Activated naive CD4-positive, alpha-beta T cell treated with anti-CD3 and anti-CD28 coated beads for 36 hours (primary cell): ENCODE results near the gene CACNA2D3. TPM values are rescaled to one million over a fixed set of nuclear protein-coding genes. Genes with fewer than 3 reads are reported as not detected.

Experiments used
- CTCF ChIA-PET: fragments of 350-600 bp; sonication (Branson Sonifier 250); formaldehyde crosslinking; loops from one replicate; lab custom pipeline; 2021; ENCODE audit warnings: antibody characterized with exemption; lab: Charles Lee
- DNase-seq: peaks from one replicate; pipeline ENCODE4 v3.0.0-alpha.2; 2020
- H3K27ac Mint-ChIP-seq: one replicate; pipeline ENCODE4 v1.8.0; 2021; ENCODE audit warnings: mild to moderate bottlenecking, mixed read lengths
- H3K27me3 Mint-ChIP-seq: one replicate; pipeline ENCODE4 v1.8.0; 2021; ENCODE audit warnings: low read depth, mixed read lengths
- H3K36me3 Mint-ChIP-seq: one replicate; pipeline ENCODE4 v1.8.0; 2021; ENCODE audit warnings: low read depth, mixed read lengths
- H3K4me1 Mint-ChIP-seq: one replicate; pipeline ENCODE4 v1.8.0; 2021; ENCODE audit warnings: low read depth, mixed read lengths
- H3K4me3 Mint-ChIP-seq: one replicate; pipeline ENCODE4 v1.8.0; 2021; ENCODE audit warnings: mild to moderate bottlenecking, moderate library complexity, mixed read lengths
- H3K9me3 Mint-ChIP-seq: one replicate; pipeline ENCODE4 v1.8.0; 2021; ENCODE audit warnings: mixed read lengths
- intact Hi-C: fragments of 100-400 bp; cut with micrococcal nuclease; formaldehyde crosslinking; loops from one replicate; pipeline ENCODE4 v1.15.1; 2023
- total RNA-seq, 2 experiments: library from RNA; stranded (reverse); gene quantifications; one replicate each; pipeline ENCODE4 v1.2.3, GENCODE V29; 2021

CACNA2D3 gene
- total RNA-seq, 2 experiments from 2014 or later = not detected

DNA sequence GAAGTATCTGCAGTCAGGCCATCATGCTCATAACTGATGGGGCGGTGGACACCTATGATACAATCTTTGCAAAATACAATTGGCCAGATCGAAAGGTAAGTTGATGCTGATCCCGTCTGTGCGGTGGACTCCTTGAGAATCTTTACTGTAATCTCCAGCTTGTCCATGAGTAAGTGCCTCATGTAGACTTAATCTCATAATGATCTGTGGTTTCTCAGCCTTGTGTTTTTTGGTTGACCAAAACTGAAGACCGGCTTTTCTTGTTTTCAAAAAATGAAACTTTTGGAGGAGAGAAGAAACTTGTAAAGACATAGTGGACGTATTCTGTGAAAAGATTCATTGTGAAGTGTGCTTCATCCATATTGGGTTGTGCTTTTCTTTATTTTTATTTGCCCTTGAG is 519.8 kb downstream of the CACNA2D3 start:
- CTCF ChIA-PET = no interaction called here
- no peaks in the 10 kb centered on the region for H3K36me3 Mint-ChIP-seq
- intact Hi-C loops = no loop called here
- H3K27me3 Mint-ChIP-seq = peaks cover 38% of the 10 kb centered on the region
- H3K27ac Mint-ChIP-seq = no peak overlapping the region
- H3K4me3 Mint-ChIP-seq = no peak overlapping the region
- H3K9me3 Mint-ChIP-seq = peaks cover 4% of the 10 kb centered on the region
- H3K4me1 Mint-ChIP-seq = no peaks in the 10 kb centered on the region
- DNase-seq = no peak

DNA sequence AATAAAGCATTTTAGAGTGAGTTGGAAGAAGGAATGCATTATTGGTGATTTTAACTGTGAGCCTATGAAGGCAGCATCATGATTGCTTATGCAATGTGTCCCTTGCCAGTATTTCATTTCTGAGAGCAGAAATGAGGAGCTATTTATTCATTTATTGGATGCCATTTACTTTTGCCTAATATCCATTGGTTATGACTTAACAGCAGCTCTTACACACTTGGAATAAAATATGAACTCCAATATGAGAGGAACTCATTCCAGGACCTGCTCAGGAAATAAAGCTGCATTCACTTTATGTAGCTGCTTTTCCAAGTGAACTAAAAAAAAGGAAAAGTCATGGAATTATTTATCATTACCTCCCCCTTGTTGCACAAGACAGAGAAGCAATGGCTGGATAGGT is 525.4 kb downstream of the CACNA2D3 start:
- CTCF ChIA-PET = no interaction called here
- Mint-ChIP-seq H3K9me3 (peaks cover 7% of the 10 kb centered on the region), H3K4me3 (no peak overlapping the region), H3K36me3 (no peaks in the 10 kb centered on the region), H3K27ac (no peak overlapping the region), H3K27me3 (peaks cover 6% of the 10 kb centered on the region), H3K4me1 (no peaks in the 10 kb centered on the region)
- intact Hi-C loops = no loop called here
- DNase-seq = no peak

DNA sequence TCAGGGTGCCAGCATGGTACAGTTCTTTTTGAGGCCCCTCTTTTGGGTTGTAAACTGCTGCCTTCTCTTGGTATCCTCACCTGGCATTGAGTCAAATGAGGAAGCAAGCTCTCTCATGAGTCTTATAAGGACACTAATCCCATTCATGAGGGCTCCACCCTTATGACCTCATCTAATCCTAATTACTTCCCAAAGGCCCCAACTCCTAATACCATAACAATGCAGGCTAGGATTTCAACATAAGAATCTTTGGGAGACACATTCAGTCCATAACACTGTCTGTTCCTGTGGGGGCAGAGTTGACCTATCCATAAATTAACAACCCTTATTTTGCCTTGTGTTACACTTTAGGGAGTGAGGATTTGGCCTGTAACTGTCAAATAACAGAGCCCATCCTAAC is 527.2 kb downstream of the CACNA2D3 start:
- no peak overlapping the region for H3K27ac Mint-ChIP-seq
- peaks cover 7% of the 10 kb centered on the region for H3K9me3 Mint-ChIP-seq
- H3K36me3 Mint-ChIP-seq = no peaks in the 10 kb centered on the region
- CTCF ChIA-PET = no interaction called here
- peaks cover 6% of the 10 kb centered on the region for H3K27me3 Mint-ChIP-seq
- no peaks in the 10 kb centered on the region for H3K4me1 Mint-ChIP-seq
- intact Hi-C loops = no loop called here
- no peak overlapping the region for H3K4me3 Mint-ChIP-seq
- DNase-seq = no peak

DNA sequence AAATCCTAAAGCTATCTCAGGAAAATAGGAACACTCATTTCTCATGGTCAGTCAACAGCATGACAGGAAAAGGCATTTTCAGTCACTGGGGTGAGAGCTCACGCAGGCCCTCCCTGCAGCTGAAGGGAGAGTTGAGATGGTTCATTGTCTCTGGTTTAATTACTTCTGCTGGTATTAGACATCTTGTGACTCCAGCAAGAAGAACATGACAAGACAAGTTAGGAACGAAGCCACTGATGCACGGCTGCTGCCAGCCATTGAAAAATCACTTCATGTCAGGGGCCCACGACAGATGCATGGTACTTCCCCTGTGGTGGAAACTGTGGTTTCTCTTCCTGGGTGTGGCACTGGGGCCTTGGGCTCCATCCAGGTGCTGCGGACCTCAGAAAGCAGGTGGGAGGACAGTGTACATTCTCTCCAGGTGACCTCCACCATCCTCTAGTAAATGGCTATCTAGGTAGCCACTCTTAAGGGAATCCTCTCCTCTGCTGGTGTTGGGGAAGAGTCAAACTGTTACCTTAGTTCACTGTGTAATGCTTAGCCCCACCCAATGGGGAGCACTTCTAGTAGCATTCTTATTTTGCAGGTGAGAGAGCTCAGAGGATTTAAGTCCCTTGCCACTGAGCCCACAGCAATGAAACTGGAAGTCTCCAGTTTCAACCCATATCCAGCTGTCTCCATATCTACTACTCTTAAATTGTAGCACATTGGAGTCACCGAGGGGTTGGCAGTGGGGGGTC is 531.3 kb downstream of the CACNA2D3 start:
- H3K27ac Mint-ChIP-seq = no peak overlapping the region
- CTCF ChIA-PET = no interaction called here
- H3K9me3 Mint-ChIP-seq = peaks cover 3% of the 10 kb centered on the region
- intact Hi-C loops = no loop called here
- no peak for DNase-seq
- H3K4me1 Mint-ChIP-seq = no peaks in the 10 kb centered on the region
- no peaks in the 10 kb centered on the region for H3K36me3 Mint-ChIP-seq
- H3K4me3 Mint-ChIP-seq = no peak overlapping the region
- peaks cover 6% of the 10 kb centered on the region for H3K27me3 Mint-ChIP-seq

DNA sequence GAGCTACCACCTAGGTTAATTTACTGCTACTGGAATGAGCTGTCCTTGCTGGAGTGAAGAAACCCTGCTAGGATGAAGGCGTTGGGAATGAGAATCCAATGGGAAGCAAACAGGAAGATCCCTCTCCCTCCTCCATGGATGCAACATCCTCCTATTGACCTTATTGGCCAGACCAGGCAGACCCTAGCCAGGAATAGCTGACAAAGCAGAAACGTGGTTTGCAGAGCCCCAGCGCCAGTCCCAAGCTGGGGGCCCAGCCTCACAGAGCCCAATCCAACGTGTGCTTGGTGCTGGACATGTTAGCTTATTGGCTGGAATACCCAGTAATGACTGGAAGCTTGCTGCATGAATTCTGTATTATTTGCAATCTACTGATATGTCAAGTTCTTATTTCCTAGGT is 532.4 kb downstream of the CACNA2D3 start:
- Mint-ChIP-seq H3K4me1 (no peaks in the 10 kb centered on the region), H3K27me3 (peaks cover 6% of the 10 kb centered on the region), H3K36me3 (no peaks in the 10 kb centered on the region), H3K27ac (no peak overlapping the region), H3K9me3 (peaks cover 3% of the 10 kb centered on the region), H3K4me3 (no peak overlapping the region)
- CTCF ChIA-PET = no interaction called here
- no peak for DNase-seq
- intact Hi-C loops = no loop called here

DNA sequence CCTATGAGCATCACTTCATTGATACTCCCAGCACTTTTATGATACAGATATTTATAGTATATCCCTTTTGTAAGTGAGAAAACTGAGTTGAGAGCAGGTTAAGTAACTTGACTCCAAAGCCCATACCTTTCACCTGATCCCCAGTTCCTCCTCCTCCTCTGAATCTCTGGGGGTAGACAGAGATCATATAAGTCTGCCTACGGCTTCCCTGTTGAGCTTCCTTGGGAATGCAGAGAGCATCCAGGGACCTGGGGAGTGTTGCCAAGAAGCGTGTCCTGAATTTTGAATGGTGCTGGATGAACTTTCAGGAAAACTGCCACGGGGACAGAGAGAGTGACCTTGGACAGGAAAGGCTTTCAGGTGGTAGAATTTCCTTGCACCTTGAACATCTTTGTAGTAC is 537.0 kb downstream of the CACNA2D3 start:
- CTCF ChIA-PET = no interaction called here
- intact Hi-C loops = no loop called here

DNA sequence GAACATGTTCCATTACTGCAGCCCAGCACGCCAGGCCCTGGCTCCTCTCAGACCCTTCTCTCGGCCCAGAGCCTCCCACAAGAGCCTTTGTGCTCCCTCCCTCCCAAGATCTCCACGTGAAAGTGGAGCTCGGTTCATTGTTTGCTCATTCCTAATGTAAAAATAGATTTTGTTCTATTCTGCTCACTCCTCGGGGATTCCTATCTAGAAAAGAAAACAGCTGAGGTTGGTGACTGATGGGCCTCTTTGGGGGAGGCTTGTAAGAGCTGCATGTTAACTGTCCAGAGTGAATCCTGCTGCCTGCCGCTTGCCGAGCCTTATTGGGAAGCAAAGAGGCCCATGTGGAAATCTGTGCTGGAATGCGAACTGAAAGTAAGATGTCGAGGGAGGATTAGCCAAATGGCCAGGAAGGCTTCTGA is 538.4 kb downstream of the CACNA2D3 start:
- intact Hi-C loops = no loop called here
- CTCF ChIA-PET = no interaction called here
- H3K9me3 Mint-ChIP-seq = no peaks in the 10 kb centered on the region

More for the DNA sequence above, 537.0 kb downstream of the CACNA2D3 start:
- H3K36me3 Mint-ChIP-seq = no peaks in the 10 kb centered on the region
- H3K27ac Mint-ChIP-seq = no peak overlapping the region
- no peak for DNase-seq
- H3K9me3 Mint-ChIP-seq = no peaks in the 10 kb centered on the region
- no peaks in the 10 kb centered on the region for H3K4me1 Mint-ChIP-seq
- H3K27me3 Mint-ChIP-seq = no peaks in the 10 kb centered on the region
- no peak overlapping the region for H3K4me3 Mint-ChIP-seq

DNA sequence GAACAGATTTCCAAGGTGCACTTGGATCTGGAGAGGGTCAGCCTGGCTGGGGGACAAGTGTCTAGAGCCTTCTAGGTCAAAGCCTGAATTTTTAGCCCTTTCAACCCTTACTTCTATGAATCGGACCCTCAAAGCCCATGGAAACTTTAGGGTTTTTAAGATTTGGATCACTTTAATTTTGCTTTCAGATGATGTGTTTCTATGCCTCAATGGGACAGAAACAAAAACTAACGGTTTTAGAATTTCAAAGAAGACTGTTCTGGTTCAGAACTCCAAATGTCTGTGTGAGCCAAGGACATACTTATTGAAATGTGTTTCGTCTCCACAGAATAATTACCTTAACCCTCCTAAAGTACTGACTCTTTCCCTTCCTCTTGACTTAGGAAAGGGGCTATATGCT is 538.8 kb downstream of the CACNA2D3 start:
- Mint-ChIP-seq H3K36me3 (no peaks in the 10 kb centered on the region), H3K4me1 (no peaks in the 10 kb centered on the region), H3K4me3 (no peak overlapping the region), H3K27ac (no peak overlapping the region), H3K9me3 (no peaks in the 10 kb centered on the region), H3K27me3 (no peaks in the 10 kb centered on the region)
- DNase-seq = no peak
- CTCF ChIA-PET = interaction anchor here (0.7 kb wide), 1 partner anchor 979 kb away, joined by 4 read pairs; no protein-coding TSS in a partner anchor
- intact Hi-C loops = no loop called here

More for the DNA sequence above, 538.4 kb downstream of the CACNA2D3 start:
- H3K4me3 Mint-ChIP-seq = no peak overlapping the region
- no peaks in the 10 kb centered on the region for H3K27me3 Mint-ChIP-seq
- DNase-seq = no peak
- H3K36me3 Mint-ChIP-seq = no peaks in the 10 kb centered on the region
- no peak overlapping the region for H3K27ac Mint-ChIP-seq
- H3K4me1 Mint-ChIP-seq = no peaks in the 10 kb centered on the region

DNA sequence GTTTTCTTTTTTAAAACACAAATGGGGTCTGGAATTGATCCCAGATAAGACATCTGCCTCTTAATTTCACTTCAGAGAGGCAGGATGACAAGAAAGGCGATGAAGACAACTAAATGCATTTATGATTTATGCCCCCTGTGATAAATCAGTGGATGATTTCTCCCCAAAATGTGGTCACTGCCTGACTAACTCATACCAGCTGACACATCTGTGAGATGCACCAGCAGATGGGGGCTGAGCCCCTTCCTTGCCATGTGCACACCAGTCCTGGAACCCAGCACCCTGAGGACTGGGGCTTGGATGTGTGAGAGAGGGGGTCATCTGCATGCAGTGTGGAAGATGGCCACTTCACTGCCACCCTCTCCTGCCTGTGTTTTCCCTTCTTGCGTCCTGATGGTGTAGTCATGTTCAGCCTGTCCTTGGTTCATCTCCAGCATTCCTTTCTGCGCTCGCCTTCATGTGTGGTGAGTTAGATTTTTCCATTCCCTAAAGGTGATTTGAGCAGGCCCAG is 541.2 kb downstream of the CACNA2D3 start:
- Mint-ChIP-seq H3K4me3 (no peak overlapping the region), H3K27me3 (no peaks in the 10 kb centered on the region), H3K9me3 (no peaks in the 10 kb centered on the region), H3K4me1 (no peaks in the 10 kb centered on the region), H3K27ac (no peak overlapping the region), H3K36me3 (no peaks in the 10 kb centered on the region)
- CTCF ChIA-PET = no interaction called here
- DNase-seq = no peak
- intact Hi-C loops = no loop called here

DNA sequence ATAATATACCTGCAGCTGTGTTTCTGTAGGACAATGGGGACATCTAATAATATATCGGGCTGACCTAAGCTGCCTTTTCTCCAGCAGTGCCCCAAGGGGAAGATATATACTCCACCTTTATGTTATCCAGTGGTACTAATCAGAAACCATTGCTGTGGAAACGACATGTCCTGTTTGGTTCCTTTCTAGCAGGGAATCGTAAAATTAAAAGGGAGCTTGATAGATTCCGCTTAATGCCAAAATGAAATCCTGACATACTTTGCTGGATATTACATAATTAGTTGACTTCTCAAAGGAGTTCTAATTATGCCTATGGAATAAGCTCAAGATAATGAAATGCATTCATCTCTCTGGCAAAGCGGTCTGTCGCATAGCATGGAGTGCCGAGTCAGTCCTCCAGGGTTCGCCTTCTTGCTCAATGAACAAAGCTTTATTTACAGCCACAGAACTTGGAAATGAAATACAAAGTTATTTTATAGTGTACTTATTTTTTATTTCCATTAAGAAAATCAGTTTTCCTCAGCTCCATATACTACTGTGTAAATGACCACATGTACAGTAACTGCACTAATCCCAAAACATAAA is 542.8 kb downstream of the CACNA2D3 start:
- Mint-ChIP-seq H3K27me3 (no peaks in the 10 kb centered on the region), H3K36me3 (no peaks in the 10 kb centered on the region), H3K4me1 (no peaks in the 10 kb centered on the region), H3K27ac (no peak overlapping the region), H3K9me3 (no peaks in the 10 kb centered on the region), H3K4me3 (no peak overlapping the region)
- CTCF ChIA-PET = no interaction called here
- no peak for DNase-seq
- intact Hi-C loops = no loop called here

DNA sequence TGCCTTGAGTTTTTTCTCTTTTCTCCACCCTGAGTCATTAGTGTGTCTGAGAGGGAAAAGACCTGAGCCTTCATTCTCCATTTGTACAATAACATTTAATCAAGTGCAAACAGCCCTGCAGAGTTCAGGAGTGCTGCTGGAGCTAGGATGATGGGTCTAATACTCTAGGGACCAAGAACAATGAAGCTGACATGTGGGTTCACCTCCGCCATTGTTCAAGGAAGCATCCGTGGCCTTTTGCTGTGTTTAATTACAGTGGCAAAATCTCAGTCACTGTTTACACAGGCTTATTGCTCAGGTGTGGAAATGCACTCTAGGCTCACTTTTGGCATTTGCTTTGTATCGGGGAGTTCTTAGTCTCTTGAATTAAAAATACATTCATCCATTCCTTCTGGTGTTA is 545.9 kb downstream of the CACNA2D3 start:
- CTCF ChIA-PET = no interaction called here
- no peak for DNase-seq
- H3K36me3 Mint-ChIP-seq = no peaks in the 10 kb centered on the region
- H3K27ac Mint-ChIP-seq = no peak overlapping the region
- H3K27me3 Mint-ChIP-seq = peaks cover 2% of the 10 kb centered on the region
- intact Hi-C loops = no loop called here
- no peaks in the 10 kb centered on the region for H3K9me3 Mint-ChIP-seq
- no peak overlapping the region for H3K4me3 Mint-ChIP-seq
- H3K4me1 Mint-ChIP-seq = no peaks in the 10 kb centered on the region

DNA sequence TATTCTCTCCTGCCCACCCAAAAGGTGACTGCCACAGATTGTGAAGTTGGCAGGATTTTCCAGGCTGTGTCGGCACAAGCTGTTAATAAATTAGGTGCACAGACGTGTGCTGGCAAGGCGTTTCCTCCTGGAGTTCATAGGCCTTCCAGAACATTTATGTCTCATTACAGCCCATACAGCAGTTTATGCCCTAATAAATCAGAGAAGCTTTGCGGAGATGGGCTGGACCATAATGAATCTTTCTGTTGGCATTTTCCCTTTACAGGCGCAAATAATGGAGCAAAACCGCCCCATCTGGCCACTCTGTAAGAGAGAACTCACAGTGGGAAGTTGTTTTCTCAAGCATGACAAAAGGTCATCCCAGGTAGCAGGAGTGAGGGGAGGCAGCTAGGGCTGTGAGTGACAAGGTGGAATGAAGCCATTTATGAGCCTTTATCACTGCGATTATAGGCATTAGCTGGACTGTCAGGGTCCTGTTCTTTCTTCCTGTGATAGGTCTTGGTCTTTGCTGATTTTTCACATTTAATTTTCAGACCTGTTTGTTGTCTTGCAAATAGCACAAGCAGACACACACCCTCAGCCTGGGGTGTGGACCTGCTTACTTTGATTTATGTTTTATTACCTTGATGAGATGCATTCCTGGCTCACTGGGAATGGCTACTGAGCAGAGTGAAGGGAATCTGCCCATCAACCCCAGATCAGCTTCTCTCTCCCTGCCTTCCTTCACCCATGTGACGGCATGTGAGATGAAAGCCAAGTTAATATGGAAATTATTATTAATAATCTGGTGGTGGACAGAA is 548.0 kb downstream of the CACNA2D3 start:
- no peak overlapping the region for H3K4me3 Mint-ChIP-seq
- CTCF ChIA-PET = interaction anchor here (0.6 kb wide), 1 partner anchor 53 kb away, joined by 5 read pairs; no protein-coding TSS in a partner anchor
- DNase-seq = no peak

More for the DNA sequence above, 548.0 kb downstream of the CACNA2D3 start:
- H3K9me3 Mint-ChIP-seq = no peaks in the 10 kb centered on the region
- intact Hi-C loops = no loop called here
- H3K4me1 Mint-ChIP-seq = no peaks in the 10 kb centered on the region
- H3K27ac Mint-ChIP-seq = no peak overlapping the region
- H3K27me3 Mint-ChIP-seq = peaks cover 5% of the 10 kb centered on the region
- no peaks in the 10 kb centered on the region for H3K36me3 Mint-ChIP-seq
